ENCODE results near the gene FOXL1.
A peak's percentile ranks its signal among the peaks of the same experiment; 100 is the strongest.

The FOXL1 gene

GRCh38 chr16:86608301-86608747 lies 30.0 kb downstream of the FOXL1 start:
- DNase-seq: no peak

DNA sequence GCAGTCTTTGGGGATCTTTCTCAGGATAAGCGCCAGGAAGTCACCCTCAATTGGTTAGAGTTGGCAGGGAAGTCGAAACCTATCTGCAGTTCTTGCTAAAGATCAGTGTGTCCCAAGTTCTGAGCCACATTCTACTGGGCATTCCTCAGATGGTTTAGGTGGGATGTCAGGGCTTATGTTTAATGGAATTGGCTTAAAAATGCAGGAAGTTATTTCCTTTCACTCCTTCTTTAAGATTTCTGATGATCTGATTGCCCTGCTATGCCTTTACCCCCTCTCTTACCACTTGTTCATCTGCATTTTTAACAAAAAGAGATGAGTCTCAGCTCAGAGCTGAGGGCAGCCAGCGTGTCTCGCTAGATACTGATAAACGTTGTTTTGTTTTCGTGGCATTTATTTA lies 30.8 kb downstream of the FOXL1 start:
- peak; percentile 97 for DNase-seq

GRCh38 chr16:86609661-86610060 lies 31.3 kb downstream of the FOXL1 start:
- no peak for DNase-seq

GRCh38 chr16:86610779-86611524 lies 32.6 kb downstream of the FOXL1 start:
- no peak for DNase-seq

DNA sequence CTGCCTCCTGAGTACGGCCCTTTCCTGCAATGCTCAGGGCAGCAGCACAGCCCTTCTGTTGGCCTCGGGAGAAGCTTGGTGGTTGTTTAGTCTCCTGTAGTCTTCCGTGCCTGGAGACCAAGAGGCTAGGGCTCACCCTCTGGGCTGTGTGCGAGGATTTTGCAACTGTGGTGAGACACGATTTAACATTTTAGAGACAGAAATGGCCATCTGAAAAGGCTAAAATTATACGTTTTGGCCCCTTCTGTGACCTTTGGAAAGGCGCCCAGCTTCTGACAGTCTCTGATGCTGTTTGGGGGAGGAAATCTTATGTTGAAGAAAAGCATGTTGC lies 33.1 kb downstream of the FOXL1 start:
- peak; percentile 37 for DNase-seq

GRCh38 chr16:86611941-86612340 lies 33.6 kb downstream of the FOXL1 start:
- DNase-seq: no peak

GRCh38 chr16:86614699-86615098 lies 36.4 kb downstream of the FOXL1 start:
- no peak for DNase-seq

- DNase-seq: no peak
These were observed 38.6 kb downstream of the FOXL1 start for GRCh38 chr16:86616906-86617305.

DNA sequence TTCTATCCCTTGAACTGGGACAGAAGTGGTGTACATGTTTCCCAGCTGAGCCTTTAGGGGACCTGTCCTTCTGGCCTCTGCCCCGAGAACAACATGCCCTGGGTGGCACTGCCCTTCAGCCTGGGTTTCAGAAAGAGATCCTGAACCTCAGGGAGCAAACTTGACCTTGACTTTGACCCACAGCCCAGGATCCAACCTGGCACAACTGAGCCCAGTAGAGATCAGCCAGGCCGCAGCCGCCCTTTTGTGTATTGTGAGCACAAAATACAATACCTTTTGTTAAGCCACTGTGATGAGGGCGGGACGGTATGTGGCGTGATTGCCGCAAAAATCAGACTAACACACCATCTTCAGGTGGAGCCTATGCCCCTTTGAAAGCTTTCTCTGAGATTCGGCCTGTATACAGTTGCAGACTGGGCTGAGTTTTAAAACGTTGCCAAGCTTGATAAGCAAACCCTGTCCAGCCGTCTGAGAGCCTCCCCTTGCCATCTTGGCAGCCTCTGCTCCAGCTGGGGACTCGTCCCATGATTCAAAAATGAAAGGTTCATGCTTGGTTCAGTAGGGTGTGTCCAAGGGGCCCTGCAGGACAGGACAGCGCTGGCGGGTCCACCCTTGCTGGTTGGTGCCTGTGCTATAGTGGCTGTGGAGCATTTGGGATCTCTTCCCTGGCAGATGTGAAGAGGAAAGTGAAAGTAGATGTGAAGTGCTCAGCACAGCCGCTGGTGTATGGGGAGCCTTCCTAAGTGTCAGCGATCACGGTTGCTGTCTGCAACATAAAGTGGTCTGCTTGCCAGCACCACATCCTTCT lies 40.3 kb downstream of the FOXL1 start:
- DNase-seq: no peak

GRCh38 chr16:86619239-86619794 lies 41.0 kb downstream of the FOXL1 start:
- DNase-seq: no peak

DNA sequence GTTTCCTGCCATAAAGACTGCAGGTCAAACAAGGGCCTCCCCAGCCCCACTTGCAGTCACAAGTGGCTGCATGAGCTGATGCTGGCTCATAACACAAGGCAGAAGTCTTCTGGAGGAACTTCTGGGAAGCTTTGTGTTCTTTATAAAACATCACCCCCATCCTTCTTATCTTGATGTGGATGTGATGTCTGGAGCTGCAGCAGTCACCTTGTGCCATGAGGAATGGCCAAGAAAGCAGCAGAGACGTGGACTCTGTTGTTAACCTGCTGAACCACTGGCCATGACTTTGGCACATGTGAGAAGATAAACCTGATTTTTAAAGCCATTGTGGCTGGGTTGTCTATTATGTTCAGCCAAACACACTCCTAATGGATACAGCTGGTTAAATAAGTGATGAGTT lies 41.8 kb downstream of the FOXL1 start:
- no peak for DNase-seq

DNA sequence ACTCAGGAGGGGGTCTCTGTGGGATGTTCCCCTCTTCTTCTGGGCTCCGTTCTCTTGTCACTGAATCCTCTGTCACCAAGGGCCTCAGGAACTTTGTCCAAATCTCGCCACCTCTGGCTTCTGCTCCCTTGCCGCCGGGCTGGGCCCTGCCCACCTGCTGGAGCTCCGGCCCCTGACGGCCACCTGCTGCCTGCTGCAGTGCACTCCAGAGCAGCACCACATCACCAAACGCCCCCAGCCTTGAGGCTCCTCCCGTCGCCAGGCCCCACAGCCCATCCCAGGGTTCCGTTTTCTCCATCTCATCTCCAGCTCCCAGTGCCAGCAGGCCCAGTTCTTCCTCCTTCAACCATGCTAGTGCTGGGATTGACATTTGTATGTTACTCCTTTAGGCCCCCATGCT lies 43.6 kb downstream of the FOXL1 start:
- DNase-seq: no peak

DNA sequence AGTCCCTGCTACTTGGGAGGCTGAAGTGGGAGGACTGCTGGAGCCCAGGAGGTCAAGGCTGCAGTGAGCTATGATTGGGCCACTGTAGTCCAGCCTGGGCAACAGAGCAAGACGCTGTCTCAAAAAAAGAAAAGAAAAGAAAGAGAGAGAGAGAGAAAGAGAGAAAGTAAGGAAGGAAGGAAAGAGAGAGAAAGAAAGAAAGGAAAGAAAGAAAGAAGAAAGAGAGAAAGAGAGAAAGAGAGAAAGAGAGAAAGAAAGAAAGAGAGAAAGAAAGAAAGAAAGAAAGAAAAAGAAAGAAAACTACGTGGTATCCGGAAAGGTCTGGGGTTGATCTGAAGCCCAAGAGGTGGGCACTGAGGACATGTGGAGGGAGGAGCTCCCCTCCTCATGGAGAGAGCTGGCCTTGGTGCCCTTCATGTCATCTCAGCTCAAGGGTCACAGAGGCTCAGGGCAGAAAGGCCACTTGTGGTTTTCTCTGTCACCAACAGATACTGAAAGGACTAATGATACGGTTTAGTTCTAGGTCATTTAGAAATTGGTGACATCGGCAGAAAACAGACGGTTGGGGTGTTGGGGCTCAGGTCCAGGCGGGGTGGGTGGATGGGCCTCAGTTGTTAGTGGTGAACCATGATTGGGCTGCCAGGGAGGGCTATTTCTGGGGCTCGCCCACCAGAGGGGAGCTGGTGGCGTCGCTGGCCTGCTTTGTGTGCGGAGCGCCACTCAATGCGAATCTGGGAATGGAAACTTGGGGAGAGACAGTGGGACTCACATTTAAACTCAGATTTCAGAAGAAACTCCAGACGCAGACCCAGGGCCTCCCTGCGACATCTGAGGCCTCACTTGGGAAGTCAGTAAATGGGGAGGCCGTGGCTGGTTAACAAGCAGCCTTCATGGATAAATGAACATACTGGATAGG lies 44.6 kb downstream of the FOXL1 start:
- no peak for DNase-seq

- DNase-seq: no peak
These were observed 46.7 kb downstream of the FOXL1 start for GRCh38 chr16:86625029-86625428.

DNA sequence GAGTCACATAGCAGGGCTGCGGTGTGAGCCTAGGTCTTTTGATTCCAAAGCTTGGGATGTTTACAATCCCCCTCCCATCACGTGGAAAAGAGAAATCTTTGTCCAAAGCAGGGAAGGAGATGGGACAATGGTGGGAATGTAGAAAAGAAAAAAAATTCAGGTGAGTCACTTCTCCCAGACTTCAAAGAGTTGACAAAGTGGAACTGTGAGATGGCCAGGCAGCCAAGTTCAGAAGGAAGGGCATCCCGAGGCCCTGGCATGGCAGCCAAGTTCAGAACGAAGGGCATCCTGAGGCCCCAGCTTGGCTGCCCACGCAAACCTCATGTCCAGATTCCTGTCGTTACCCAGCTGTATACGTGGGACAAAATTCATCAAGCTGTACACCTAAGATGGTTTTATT lies 47.5 kb downstream of the FOXL1 start:
- no peak for DNase-seq

GRCh38 chr16:86626284-86626683 lies 47.9 kb downstream of the FOXL1 start:
- DNase-seq: no peak

- no peak for DNase-seq
These were observed 48.6 kb downstream of the FOXL1 start for GRCh38 chr16:86626966-86627365.

- DNase-seq: peak; percentile 63
These were observed 50.3 kb downstream of the FOXL1 start for GRCh38 chr16:86628614-86629013.

GRCh38 chr16:86630471-86630870 lies 52.1 kb downstream of the FOXL1 start:
- no peak for DNase-seq

DNA sequence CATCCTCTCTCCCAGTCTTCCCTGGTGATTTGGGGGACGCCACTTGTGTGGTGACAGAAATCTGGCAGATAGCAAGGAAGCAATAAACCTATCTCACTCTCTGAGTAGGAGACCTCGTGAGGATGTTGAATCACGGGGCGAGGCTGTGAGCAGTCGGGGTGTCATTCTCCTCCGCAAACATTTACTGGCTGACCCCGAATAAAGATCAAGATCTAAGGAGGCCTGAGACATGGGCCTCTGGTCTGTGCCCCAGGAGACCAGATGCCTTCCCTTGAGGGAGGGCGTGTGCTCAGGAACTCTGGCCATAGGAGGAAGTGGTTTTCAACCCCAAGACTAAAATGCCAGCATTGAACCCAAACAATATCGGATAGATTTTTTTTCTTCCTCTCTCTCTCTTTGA lies 53.1 kb downstream of the FOXL1 start:
- DNase-seq: no peak
